ENCODE measurements around the gene PDGFD.

The PDGFD gene

DNA sequence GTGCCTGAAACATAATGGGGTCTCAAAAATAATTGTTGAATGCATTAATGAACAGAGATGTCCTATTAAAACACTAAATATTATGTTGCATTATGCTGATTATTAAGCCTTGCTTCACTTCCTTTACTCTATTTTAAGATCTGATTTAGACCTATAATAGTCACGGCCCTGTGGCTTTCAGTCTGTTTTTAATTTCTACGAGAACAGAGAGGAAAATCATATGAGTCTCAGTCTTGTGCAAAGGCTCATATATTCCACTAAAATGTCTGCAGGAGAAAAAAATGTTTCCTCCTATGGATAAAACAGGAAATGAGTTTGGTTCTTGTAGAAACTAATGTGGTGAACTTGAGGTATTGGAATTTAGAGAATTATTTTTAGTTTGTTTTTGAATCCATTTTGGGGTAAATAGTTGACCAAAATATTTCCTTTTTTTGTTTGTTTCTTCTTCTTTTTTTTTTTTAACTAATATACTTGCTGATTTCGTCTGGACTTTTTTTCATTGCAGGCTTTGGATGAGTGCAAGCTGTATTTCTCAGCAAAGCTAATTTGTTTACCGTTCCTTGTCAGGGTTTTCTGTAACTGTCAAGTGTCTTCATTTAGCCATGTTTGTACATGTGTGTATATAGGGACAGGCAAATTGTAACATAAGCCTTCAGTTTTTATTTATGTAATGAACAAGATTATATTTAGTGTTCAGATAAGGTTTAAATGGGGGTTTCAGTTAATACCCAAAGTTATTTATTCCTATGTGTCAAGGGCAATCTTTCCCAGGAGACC, 266.6 kb downstream of the PDGFD start:
- ChIA-PET POLR2A (interaction anchor here (0.6 kb wide), 1 partner anchor 16 kb away, joined by 4 read pairs; no protein-coding TSS in a partner anchor), CTCF (interaction anchor here (1.8 kb wide), 1 partner anchor 10 kb away, joined by 4 read pairs; no protein-coding TSS in a partner anchor)
- peaks cover 0 to 21% (median 14%) of the 10 kb centered on the region in 4 experiments for H3K4me1 ChIP-seq (ENCODE audit: control extremely low read depth in 1 of 4, control insufficient read depth in 4 of 4, insufficient read depth in 4 of 4, low read length in 3 of 4)
- no peak overlapping the region for H3K27ac ChIP-seq (ENCODE audit: insufficient read depth in 1 of 2, low read depth in 1 of 2, low read length in 2 of 2, poor library complexity in 1 of 2, severe bottlenecking in 2 of 2)
- peak overlapping the region in 1 of 7 experiments; percentile 8 for H3K4me3 ChIP-seq (ENCODE audit: control insufficient read depth in 1 of 7, extremely low read depth in 1 of 7, insufficient read depth in 4 of 7, low read depth in 2 of 7, low read length in 6 of 7)
- H3K9me3 ChIP-seq (ENCODE audit: control extremely low read depth in 1 of 5, control insufficient read depth in 4 of 5, insufficient read depth in 2 of 5, low read depth in 1 of 5, low read length in 4 of 5) = no peaks in the 10 kb centered on the region
- WGBS (ENCODE audit: insufficient coverage) = 0% methylated on average over 1 of the region's 4 CpGs
- no peaks in the 10 kb centered on the region for H3K36me3 ChIP-seq (ENCODE audit: control insufficient read depth in 4 of 4, insufficient read depth in 4 of 4, low read length in 3 of 4)
- peak in 2 of 3 donors; percentile 24 to 38 for DNase-seq
- H3K27me3 ChIP-seq (replicated peaks in 2 of 5; ENCODE audit: control insufficient read depth in 4 of 5, insufficient read depth in 5 of 5, low read length in 4 of 5) = no peaks in the 10 kb centered on the region

DNA sequence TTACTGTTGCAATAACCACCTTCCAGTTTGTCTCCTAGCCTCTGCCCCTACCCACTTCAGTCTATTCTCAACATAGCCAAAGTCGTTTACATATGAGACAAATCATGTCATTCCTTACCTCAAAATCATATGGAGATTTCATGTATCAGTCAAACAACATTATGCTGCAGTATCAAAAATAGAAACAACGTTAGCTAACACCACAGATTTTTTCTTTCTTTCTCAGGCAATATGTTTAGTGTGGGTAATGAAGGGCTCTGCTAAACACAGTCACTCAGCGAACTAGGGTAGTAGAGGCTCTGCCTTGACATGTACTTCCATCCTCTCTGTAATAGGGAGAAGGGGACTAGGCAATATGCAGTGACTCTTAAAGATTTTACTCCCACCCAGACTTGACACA, 268.8 kb downstream of the PDGFD start:
- H3K9me3 ChIP-seq (ENCODE audit: control extremely low read depth in 1 of 5, control insufficient read depth in 4 of 5, insufficient read depth in 2 of 5, low read depth in 1 of 5, low read length in 4 of 5) = peaks cover 0 to 3% (median 0%) of the 10 kb centered on the region in 5 experiments
- DNase-seq = no peak
- H3K27me3 ChIP-seq (replicated peaks in 2 of 5; ENCODE audit: control insufficient read depth in 4 of 5, insufficient read depth in 5 of 5, low read length in 4 of 5) = no peaks in the 10 kb centered on the region
- peaks cover 0 to 21% (median 14%) of the 10 kb centered on the region in 4 experiments for H3K4me1 ChIP-seq (ENCODE audit: control extremely low read depth in 1 of 4, control insufficient read depth in 4 of 4, insufficient read depth in 4 of 4, low read length in 3 of 4)
- WGBS (ENCODE audit: insufficient coverage) = 100% methylated on average over 1 of the region's 3 CpGs
- CTCF ChIA-PET = no interaction called here
- no peak overlapping the region for H3K4me3 ChIP-seq (ENCODE audit: control insufficient read depth in 1 of 7, extremely low read depth in 1 of 7, insufficient read depth in 4 of 7, low read depth in 2 of 7, low read length in 6 of 7)
- POLR2A ChIA-PET = no interaction called here
- H3K27ac ChIP-seq (ENCODE audit: insufficient read depth in 1 of 2, low read depth in 1 of 2, low read length in 2 of 2, poor library complexity in 1 of 2, severe bottlenecking in 2 of 2) = no peak overlapping the region
- H3K36me3 ChIP-seq (ENCODE audit: control insufficient read depth in 4 of 4, insufficient read depth in 4 of 4, low read length in 3 of 4) = no peaks in the 10 kb centered on the region

DNA sequence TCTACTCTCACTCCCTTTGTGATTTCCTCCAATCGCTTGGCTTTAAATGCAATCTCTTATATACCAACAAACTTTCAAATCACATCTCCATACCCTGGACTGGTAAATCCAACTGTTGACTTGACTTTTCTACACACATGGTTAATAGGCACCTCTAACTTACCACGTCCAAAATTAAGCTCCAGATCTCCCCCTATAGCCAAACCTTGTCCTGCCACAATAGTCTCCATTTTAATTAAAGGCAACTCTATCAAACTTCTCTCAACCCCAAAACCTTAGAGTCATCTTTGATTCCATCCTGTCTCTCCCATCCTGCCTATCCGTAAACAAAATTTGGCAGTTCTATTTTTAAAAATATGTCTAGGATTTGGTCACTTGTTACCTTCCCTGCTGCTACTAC, 269.3 kb downstream of the PDGFD start:
- WGBS (ENCODE audit: insufficient coverage) = 100% methylated on average over 1 of the region's 3 CpGs
- no peak for DNase-seq
- Histone ChIP-seq H3K36me3 (ENCODE audit: control insufficient read depth in 4 of 4, insufficient read depth in 4 of 4, low read length in 3 of 4) (no peaks in the 10 kb centered on the region), H3K27me3 (replicated peaks in 2 of 5; ENCODE audit: control insufficient read depth in 4 of 5, insufficient read depth in 5 of 5, low read length in 4 of 5) (no peaks in the 10 kb centered on the region), H3K4me1 (ENCODE audit: control extremely low read depth in 1 of 4, control insufficient read depth in 4 of 4, insufficient read depth in 4 of 4, low read length in 3 of 4) (peaks cover 0 to 21% (median 14%) of the 10 kb centered on the region in 4 experiments), H3K27ac (ENCODE audit: insufficient read depth in 1 of 2, low read depth in 1 of 2, low read length in 2 of 2, poor library complexity in 1 of 2, severe bottlenecking in 2 of 2) (no peak overlapping the region), H3K4me3 (ENCODE audit: control insufficient read depth in 1 of 7, extremely low read depth in 1 of 7, insufficient read depth in 4 of 7, low read depth in 2 of 7, low read length in 6 of 7) (no peak overlapping the region), H3K9me3 (ENCODE audit: control extremely low read depth in 1 of 5, control insufficient read depth in 4 of 5, insufficient read depth in 2 of 5, low read depth in 1 of 5, low read length in 4 of 5) (peaks cover 0 to 4% (median 0%) of the 10 kb centered on the region in 5 experiments)
- ChIA-PET CTCF (no interaction called here), POLR2A (no interaction called here)

DNA sequence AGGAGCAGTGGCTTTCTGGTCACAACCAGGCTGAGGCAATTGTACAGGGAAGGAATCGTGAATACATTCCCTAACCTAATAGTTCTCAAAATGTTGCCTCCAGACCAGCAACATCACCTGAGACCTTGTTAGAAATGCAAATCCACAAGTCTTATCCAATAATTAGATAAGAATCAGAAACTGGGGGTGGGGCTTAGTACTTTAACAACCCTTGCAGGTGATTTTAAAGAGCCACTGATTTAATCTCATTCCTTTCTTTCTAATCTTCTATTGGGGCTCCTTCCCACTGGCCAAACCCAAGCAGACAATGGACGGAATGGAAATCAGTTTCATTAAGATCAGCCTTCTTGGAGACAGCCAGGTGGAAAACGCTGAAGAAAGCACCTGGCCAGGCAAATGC, 269.9 kb downstream of the PDGFD start:
- Histone ChIP-seq H3K4me3 (ENCODE audit: control insufficient read depth in 1 of 7, extremely low read depth in 1 of 7, insufficient read depth in 4 of 7, low read depth in 2 of 7, low read length in 6 of 7) (no peak overlapping the region), H3K27me3 (replicated peaks in 2 of 5; ENCODE audit: control insufficient read depth in 4 of 5, insufficient read depth in 5 of 5, low read length in 4 of 5) (no peaks in the 10 kb centered on the region), H3K36me3 (ENCODE audit: control insufficient read depth in 4 of 4, insufficient read depth in 4 of 4, low read length in 3 of 4) (no peaks in the 10 kb centered on the region), H3K9me3 (ENCODE audit: control extremely low read depth in 1 of 5, control insufficient read depth in 4 of 5, insufficient read depth in 2 of 5, low read depth in 1 of 5, low read length in 4 of 5) (peaks cover 0 to 4% (median 0%) of the 10 kb centered on the region in 5 experiments), H3K27ac (ENCODE audit: insufficient read depth in 1 of 2, low read depth in 1 of 2, low read length in 2 of 2, poor library complexity in 1 of 2, severe bottlenecking in 2 of 2) (no peak overlapping the region), H3K4me1 (ENCODE audit: control extremely low read depth in 1 of 4, control insufficient read depth in 4 of 4, insufficient read depth in 4 of 4, low read length in 3 of 4) (peaks cover 0 to 21% (median 14%) of the 10 kb centered on the region in 4 experiments)
- ChIA-PET POLR2A (no interaction called here), CTCF (no interaction called here)
- WGBS (ENCODE audit: insufficient coverage) = 100% methylated on average over 2 of the region's 3 CpGs
- DNase-seq = no peak

DNA sequence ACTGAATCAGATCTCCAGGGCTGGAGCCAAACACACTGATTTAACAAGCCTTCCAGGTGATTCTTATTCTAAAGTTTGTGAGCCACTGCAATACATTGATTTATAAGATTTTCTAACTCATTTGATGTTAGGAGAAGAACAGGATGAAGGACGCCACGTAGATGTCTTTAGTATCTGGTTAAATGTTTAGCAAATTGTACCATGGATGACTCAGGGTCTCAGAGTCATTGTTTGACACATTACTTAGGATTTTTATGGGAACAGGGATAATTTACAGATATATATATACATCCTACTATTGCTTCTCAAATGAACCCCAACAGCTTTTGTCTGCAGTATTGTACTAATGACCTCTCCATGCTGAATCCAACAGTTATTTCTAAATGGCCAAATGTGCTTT, 270.6 kb downstream of the PDGFD start:
- H3K27ac ChIP-seq (ENCODE audit: insufficient read depth in 1 of 2, low read depth in 1 of 2, low read length in 2 of 2, poor library complexity in 1 of 2, severe bottlenecking in 2 of 2) = no peak overlapping the region
- POLR2A ChIA-PET = no interaction called here
- H3K9me3 ChIP-seq (ENCODE audit: control extremely low read depth in 1 of 5, control insufficient read depth in 4 of 5, insufficient read depth in 2 of 5, low read depth in 1 of 5, low read length in 4 of 5) = peaks cover 0 to 4% (median 0%) of the 10 kb centered on the region in 5 experiments
- no peak for DNase-seq
- CTCF ChIA-PET = no interaction called here
- no peaks in the 10 kb centered on the region for H3K27me3 ChIP-seq (replicated peaks in 2 of 5; ENCODE audit: control insufficient read depth in 4 of 5, insufficient read depth in 5 of 5, low read length in 4 of 5)
- H3K4me1 ChIP-seq (ENCODE audit: control extremely low read depth in 1 of 4, control insufficient read depth in 4 of 4, insufficient read depth in 4 of 4, low read length in 3 of 4) = peaks cover 0 to 20% (median 13%) of the 10 kb centered on the region in 4 experiments
- WGBS (ENCODE audit: insufficient coverage) = no CpG with 5 or more reads among the region's 2 CpGs
- H3K4me3 ChIP-seq (ENCODE audit: control insufficient read depth in 1 of 7, extremely low read depth in 1 of 7, insufficient read depth in 4 of 7, low read depth in 2 of 7, low read length in 6 of 7) = no peak overlapping the region
- H3K36me3 ChIP-seq (ENCODE audit: control insufficient read depth in 4 of 4, insufficient read depth in 4 of 4, low read length in 3 of 4) = no peaks in the 10 kb centered on the region

DNA sequence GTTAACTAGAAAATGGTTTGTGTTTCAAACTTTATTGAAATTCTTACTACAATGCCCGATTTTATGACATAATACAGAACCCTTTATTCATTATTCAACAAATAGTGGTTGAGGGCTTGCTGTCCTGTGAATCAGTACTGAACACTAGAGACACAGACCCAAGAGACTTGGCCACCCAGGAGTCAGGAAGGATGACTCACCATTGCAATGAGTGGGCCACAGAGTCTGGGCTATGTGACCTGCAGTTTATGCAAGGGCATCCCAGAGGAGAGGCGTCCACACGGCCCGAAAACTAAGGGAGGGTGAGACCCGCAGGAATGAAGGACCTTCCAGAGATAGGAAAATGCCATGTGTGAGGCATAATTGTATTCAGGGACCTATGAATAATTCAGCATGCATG, 271.3 kb downstream of the PDGFD start:
- Histone ChIP-seq H3K9me3 (ENCODE audit: control extremely low read depth in 1 of 5, control insufficient read depth in 4 of 5, insufficient read depth in 2 of 5, low read depth in 1 of 5, low read length in 4 of 5) (peaks cover 0 to 4% (median 0%) of the 10 kb centered on the region in 5 experiments), H3K4me1 (ENCODE audit: control extremely low read depth in 1 of 4, control insufficient read depth in 4 of 4, insufficient read depth in 4 of 4, low read length in 3 of 4) (peaks cover 0 to 12% (median 9%) of the 10 kb centered on the region in 4 experiments), H3K27ac (ENCODE audit: insufficient read depth in 1 of 2, low read depth in 1 of 2, low read length in 2 of 2, poor library complexity in 1 of 2, severe bottlenecking in 2 of 2) (no peak overlapping the region), H3K27me3 (replicated peaks in 2 of 5; ENCODE audit: control insufficient read depth in 4 of 5, insufficient read depth in 5 of 5, low read length in 4 of 5) (no peaks in the 10 kb centered on the region), H3K36me3 (ENCODE audit: control insufficient read depth in 4 of 4, insufficient read depth in 4 of 4, low read length in 3 of 4) (no peaks in the 10 kb centered on the region), H3K4me3 (ENCODE audit: control insufficient read depth in 1 of 7, extremely low read depth in 1 of 7, insufficient read depth in 4 of 7, low read depth in 2 of 7, low read length in 6 of 7) (no peak overlapping the region)
- WGBS (ENCODE audit: insufficient coverage) = 100% methylated on average over 4 of the region's 5 CpGs
- DNase-seq = no peak
- ChIA-PET CTCF (no interaction called here), POLR2A (no interaction called here)

DNA sequence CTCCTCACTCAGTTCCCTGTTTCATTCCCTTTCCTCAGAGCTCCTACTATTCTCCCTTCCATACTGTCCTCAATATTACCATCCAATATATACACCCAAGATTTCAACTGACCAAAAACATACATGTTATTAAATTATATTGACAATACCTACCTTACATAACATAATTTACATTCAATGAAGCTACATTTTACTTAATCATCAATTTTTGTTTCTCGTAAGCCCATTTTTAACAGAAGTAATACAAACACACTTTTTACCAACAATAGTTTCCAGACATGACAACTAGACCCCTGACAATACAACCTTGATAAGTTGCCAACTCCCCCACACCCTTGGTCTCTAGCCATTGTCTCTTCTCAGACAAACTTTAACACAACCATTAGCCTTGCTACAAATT, 273.3 kb downstream of the PDGFD start:
- no peak overlapping the region for H3K4me3 ChIP-seq (ENCODE audit: control insufficient read depth in 1 of 7, extremely low read depth in 1 of 7, insufficient read depth in 4 of 7, low read depth in 2 of 7, low read length in 6 of 7)
- ChIA-PET POLR2A (no interaction called here), CTCF (no interaction called here)
- H3K36me3 ChIP-seq (ENCODE audit: control insufficient read depth in 4 of 4, insufficient read depth in 4 of 4, low read length in 3 of 4) = no peaks in the 10 kb centered on the region
- 91% methylated on average over 1 of the region's 1 CpG for WGBS (ENCODE audit: insufficient coverage)
- H3K9me3 ChIP-seq (ENCODE audit: control extremely low read depth in 1 of 5, control insufficient read depth in 4 of 5, insufficient read depth in 2 of 5, low read depth in 1 of 5, low read length in 4 of 5) = peaks cover 0 to 4% (median 0%) of the 10 kb centered on the region in 5 experiments
- DNase-seq = no peak
- no peaks in the 10 kb centered on the region for H3K27me3 ChIP-seq (replicated peaks in 2 of 5; ENCODE audit: control insufficient read depth in 4 of 5, insufficient read depth in 5 of 5, low read length in 4 of 5)
- H3K4me1 ChIP-seq (ENCODE audit: control extremely low read depth in 1 of 4, control insufficient read depth in 4 of 4, insufficient read depth in 4 of 4, low read length in 3 of 4) = no peaks in the 10 kb centered on the region
- H3K27ac ChIP-seq (ENCODE audit: insufficient read depth in 1 of 2, low read depth in 1 of 2, low read length in 2 of 2, poor library complexity in 1 of 2, severe bottlenecking in 2 of 2) = no peak overlapping the region

Data from common myeloid progenitor, CD34-positive (primary cell).